ENCODE data around the gene TEX101. TPM values are rescaled to one million over a fixed set of nuclear protein-coding genes. Genes with fewer than 3 reads are reported as not detected.

Gene TEX101
- polyA plus RNA-seq, 1 donor from 2014 or later = not detected

DNA sequence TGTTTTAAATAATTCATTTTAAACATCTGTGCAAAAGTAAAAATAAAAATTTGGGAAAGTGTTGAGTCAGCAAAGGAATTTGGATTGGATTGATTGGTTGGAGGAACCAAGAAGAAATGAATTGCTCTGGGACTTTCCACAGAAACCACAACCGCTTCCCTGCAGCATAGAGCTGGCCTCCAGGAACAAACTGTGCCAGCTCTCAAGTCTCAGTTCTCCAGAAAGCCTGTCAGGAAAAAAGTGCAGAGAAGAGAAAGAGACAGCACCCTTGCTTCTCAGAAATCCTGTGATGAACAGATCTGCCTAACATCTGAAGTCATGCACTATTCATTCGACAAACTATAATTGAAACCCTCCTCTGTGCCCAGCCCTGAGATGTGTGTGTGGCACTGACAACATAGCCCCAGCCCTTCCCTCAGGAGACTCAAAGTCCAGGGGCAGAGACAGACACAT is 35.9 kb downstream of the TEX101 start:
- H3K27me3 Mint-ChIP-seq = peaks cover 1% of the 10 kb centered on the region
- H3K4me3 Mint-ChIP-seq = no peak overlapping the region
- H3K36me3 Mint-ChIP-seq = no peaks in the 10 kb centered on the region
- peaks cover 2 to 7% (median 6%) of the 10 kb centered on the region in 3 donors for H3K4me1 Mint-ChIP-seq
- peaks cover 2 to 6% (median 4%) of the 10 kb centered on the region in 3 donors for H3K9me3 Mint-ChIP-seq
- H3K27ac Mint-ChIP-seq = no peak overlapping the region

DNA sequence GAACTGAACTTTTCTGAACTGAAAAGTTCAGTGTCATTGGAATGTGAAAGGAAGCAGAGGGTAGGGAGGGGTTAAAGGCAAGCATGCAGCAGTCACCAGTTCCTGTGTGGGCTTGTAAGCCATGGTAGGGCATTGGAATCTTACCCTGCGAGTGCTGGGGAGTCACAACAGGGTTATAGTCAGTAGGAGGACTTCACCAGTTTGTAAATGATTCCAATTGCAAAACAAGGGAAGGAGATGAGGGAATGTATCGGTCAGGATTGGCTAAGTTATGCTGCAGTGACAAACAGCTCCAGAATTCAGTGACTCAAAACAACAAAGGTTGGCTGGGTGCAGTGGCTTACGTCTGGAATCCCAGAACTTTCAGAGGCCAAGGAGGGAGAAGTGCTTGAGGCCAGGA is 37.9 kb downstream of the TEX101 start:
- no peaks in the 10 kb centered on the region for H3K36me3 Mint-ChIP-seq
- H3K27me3 Mint-ChIP-seq = peaks cover 4% of the 10 kb centered on the region
- H3K4me1 Mint-ChIP-seq = peaks cover 3 to 8% (median 5%) of the 10 kb centered on the region in 3 donors
- H3K4me3 Mint-ChIP-seq = no peak overlapping the region
- H3K27ac Mint-ChIP-seq = no peak overlapping the region
- H3K9me3 Mint-ChIP-seq = peaks cover 2 to 6% (median 4%) of the 10 kb centered on the region in 3 donors

DNA sequence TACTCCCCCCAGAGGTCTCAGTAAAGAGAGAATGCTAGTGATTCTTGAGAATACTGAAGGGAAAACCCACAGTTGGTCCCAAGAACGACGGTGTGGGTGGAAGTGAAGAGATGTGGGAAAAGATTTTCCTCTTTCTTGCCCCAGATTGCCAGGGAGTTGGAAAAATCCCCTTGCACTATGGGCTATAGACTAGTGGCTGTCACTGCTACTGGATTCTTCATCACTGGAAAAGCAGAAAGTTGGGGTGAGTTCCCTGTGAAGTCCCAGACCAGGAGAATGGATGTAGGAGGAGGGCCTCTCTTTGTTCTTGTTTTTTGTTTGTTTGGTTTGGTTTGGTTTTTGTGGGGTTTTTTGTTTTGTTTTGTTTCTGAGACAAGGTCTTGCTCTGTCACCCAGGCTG is 39.3 kb downstream of the TEX101 start:
- Mint-ChIP-seq H3K27ac (no peak overlapping the region), H3K36me3 (no peaks in the 10 kb centered on the region), H3K27me3 (peaks cover 4% of the 10 kb centered on the region), H3K4me3 (no peak overlapping the region), H3K9me3 (peaks cover 2 to 6% (median 4%) of the 10 kb centered on the region in 3 donors), H3K4me1 (peaks cover 3 to 8% (median 5%) of the 10 kb centered on the region in 3 donors)

DNA sequence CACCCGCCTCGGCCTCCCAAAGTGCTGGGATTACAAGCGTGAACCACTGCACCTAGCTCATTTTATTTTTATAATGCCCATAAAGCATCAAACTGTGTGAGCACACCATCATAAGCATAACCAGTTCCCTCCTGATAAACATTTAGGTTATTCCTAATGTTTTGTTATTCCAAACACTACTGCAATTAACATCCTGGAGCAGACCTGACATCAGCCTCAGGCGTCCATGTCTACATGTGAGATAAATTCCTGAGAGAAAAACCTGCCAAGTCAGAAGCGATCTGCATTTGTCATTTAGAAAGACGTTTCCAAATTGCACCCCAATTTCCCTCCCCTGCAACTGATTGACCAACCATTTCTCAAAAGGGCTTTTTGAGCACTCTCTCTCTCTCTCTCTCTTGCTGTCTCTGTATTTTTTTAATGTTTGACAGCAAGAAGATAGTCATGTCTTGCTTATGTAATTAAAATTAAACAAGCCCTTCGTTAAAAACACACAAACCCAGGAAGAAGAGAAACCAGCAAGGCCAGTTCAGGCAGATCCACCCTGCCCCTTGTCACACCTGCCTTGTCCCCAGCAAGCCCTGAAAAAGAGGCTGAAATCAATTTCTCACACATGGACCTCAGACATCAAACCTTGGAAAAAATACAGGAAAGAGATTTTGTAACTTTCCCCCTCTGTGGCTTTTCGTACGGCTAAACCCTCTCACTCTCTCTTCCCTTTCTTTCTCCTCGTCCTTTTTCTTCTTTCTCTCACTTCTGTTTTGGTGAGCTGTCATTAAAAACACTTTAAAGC is 40.8 kb downstream of the TEX101 start:
- peaks cover 2 to 6% (median 4%) of the 10 kb centered on the region in 3 donors for H3K9me3 Mint-ChIP-seq
- H3K36me3 Mint-ChIP-seq = peaks cover 1% of the 10 kb centered on the region
- H3K27ac Mint-ChIP-seq = no peak overlapping the region
- H3K4me3 Mint-ChIP-seq = no peak overlapping the region
- H3K4me1 Mint-ChIP-seq = peaks cover 3 to 8% (median 5%) of the 10 kb centered on the region in 3 donors
- H3K27me3 Mint-ChIP-seq = peaks cover 4% of the 10 kb centered on the region

DNA sequence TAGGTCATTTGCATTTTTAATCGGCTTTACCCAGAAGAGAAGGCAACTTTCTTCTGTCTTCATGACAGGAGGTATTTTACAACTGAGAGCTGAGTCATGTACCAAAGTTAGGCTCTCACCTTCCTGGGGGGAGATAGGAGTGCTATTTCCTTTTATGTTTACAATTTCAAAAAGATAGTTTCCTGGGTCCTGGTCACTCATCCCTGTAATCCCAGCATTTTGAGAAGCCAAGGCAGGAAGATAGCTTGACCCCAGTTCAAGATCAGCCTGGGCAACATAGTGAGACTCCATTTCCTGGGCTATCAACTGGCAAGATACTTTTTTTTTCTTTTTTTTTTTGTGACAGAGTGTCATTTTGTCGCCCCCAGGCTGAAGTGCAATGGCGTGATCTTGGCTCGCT is 43.1 kb downstream of the TEX101 start:
- H3K9me3 Mint-ChIP-seq = peaks cover 0 to under 1% (median under 1%) of the 10 kb centered on the region in 3 donors
- H3K36me3 Mint-ChIP-seq = peaks cover 1% of the 10 kb centered on the region
- no peak overlapping the region for H3K27ac Mint-ChIP-seq
- peaks cover 4% of the 10 kb centered on the region for H3K27me3 Mint-ChIP-seq
- no peak overlapping the region for H3K4me3 Mint-ChIP-seq
- peaks cover 3 to 8% (median 5%) of the 10 kb centered on the region in 3 donors for H3K4me1 Mint-ChIP-seq

DNA sequence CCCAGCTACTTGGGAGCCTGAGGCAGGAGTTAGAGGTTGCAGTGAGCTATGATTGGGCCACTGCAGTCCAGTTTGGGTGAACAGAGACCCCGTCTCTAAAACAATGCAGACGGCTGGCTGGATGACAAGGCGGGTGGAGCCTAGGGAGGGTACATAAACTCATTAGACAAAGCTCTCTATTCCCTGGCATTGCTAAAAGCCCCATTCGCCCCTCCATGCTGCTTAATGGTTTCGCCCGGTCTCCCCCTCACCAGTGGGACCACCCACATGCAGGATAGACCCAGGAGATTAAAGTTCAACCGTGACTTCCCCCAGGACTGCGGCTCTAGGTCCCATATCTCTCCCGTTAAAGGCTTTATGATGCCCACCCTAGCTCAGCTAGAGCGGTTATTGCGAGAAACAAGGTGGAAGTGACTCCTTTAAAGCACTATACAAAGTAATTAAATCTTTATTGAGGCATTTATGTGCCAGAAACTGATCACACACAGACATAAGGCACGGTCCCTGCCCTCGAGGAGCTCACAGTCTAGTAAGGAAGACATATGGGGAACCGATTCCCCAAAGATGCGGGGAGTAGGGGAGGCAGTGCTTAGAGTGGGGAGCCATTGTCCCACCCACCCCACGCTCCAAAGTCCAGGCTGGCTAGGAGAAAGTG is 45.8 kb downstream of the TEX101 start:
- H3K27ac Mint-ChIP-seq = no peak overlapping the region
- no peak overlapping the region for H3K4me3 Mint-ChIP-seq
- peaks cover 3 to 6% (median 6%) of the 10 kb centered on the region in 3 donors for H3K4me1 Mint-ChIP-seq
- H3K9me3 Mint-ChIP-seq = no peaks in the 10 kb centered on the region
- peaks cover 1% of the 10 kb centered on the region for H3K36me3 Mint-ChIP-seq
- peaks cover 4% of the 10 kb centered on the region for H3K27me3 Mint-ChIP-seq

DNA sequence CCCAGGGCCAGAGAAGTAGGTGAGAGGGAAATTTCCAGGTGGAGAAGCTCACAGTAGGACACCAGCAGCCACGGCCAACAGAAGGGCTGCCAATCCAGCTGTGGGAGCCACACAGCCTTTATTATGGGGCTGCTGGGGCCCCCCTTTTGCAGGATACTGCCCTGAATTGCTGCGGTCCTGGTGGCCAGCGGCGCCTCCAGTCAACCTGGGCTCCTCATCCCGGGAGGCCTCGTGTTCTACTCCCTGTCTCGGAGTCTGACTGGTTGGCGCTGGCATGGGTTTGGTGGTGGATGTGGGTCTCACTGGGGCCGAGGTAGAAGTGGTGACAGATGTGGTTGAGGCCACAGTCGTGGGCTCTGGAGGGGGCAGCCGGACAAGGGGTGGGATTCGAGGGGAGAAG is 46.6 kb downstream of the TEX101 start:
- Mint-ChIP-seq H3K9me3 (no peaks in the 10 kb centered on the region), H3K4me1 (peaks cover 0 to 3% (median 0%) of the 10 kb centered on the region in 3 donors), H3K4me3 (peak overlapping the region in 1 of 4 donors; percentile 45), H3K27ac (no peak overlapping the region), H3K36me3 (peaks cover 1% of the 10 kb centered on the region), H3K27me3 (no peaks in the 10 kb centered on the region)

DNA sequence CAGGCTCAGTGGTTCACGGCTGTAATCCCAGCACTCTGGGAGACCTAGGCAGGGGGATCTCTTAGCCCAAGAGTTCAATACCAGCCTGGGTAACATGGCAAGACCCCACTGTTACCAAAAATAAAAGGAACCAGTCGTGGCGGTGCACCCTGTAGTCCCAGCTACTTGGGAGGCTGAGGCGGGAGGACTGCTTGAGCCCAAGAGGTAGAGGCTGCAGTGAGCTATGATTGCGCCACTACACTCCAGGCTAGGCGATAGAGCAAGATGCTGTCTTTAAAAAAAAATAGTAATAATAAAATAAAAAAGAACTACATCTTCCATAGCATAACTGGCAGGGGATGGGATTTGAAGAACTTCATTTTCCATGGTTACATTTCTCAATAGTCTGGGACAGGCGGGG is 47.7 kb downstream of the TEX101 start:
- H3K27ac Mint-ChIP-seq = peak overlapping the region in 2 of 3 donors; percentile 44 to 64
- no peaks in the 10 kb centered on the region for H3K27me3 Mint-ChIP-seq
- H3K4me3 Mint-ChIP-seq = peak overlapping the region in 2 of 4 donors; percentile 45 to 67
- peaks cover 1% of the 10 kb centered on the region for H3K36me3 Mint-ChIP-seq
- peaks cover 0 to 3% (median 0%) of the 10 kb centered on the region in 3 donors for H3K4me1 Mint-ChIP-seq
- no peaks in the 10 kb centered on the region for H3K9me3 Mint-ChIP-seq

DNA sequence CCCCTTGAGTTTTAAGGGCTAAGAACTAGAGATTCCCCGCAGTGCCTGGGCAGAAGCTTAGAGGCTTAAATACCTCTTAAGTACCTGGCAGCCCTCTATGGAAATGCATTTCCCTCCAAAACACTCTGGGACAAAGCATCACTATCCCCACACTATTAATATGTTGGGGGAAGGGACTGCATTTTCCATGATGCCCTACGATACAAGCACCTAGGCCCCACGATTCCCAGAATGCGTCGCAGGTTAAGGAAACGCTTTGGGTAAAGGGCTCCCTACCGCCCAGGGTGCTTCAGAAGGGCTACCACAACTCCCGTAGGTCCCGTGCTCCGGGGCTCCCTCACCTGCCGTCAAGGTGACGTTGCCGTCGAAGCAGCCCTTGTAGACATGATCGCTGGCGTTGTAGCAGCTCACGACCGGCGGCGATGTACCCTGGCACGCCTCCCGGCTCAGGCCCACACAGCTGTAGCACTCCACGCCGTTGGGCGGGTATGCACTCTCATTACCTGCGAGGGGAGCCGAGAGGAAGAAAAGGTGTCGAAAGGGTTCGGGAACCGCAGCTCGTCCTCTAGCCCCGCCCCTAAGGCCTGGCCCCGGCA is 48.2 kb downstream of the TEX101 start:
- Mint-ChIP-seq H3K27ac (peak overlapping the region in 2 of 3 donors; percentile 77 to 99), H3K9me3 (no peaks in the 10 kb centered on the region), H3K4me3 (peak overlapping the region; percentile 92 to 97 (median 94)), H3K27me3 (no peaks in the 10 kb centered on the region), H3K36me3 (peaks cover 1% of the 10 kb centered on the region), H3K4me1 (peaks cover 0 to 3% (median 0%) of the 10 kb centered on the region in 3 donors)

DNA sequence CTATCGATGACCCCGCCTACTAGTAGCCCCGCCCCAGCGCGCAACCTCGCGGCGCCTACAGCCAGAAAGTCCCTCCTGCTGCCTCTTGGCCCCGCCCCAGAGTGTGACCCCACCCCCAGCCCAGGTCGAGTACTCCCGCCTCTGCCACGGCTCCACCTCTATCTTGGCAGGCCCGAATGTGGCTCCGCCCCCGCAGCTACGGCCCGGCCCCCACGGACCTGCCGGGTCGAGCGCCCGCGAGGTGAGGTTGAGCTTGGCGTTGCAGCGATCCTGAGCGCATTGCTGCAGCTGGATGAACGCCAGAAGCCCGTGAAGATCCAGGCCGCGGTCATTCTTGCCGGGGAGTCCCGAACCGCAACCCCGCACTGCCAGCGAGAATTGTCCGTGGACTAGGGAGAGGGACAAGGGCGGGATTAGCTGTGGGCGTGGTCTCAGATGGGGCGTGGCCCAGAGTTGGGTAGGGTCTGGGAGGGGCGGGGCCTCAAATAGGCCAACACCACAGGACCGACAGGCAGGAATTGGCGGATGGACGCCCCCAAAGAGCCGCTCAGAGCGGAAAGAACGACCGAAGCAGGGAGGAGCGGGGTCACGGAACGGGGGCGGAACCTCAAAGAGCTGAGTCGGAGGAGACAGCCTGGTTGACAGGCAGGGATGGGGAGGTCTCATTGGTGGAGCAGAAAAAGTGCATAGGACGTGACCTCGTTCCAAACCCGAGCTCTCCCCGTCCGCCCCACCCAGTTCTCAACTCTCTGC is 48.9 kb downstream of the TEX101 start:
- H3K27ac Mint-ChIP-seq = peak overlapping the region; percentile 77 to 99 (median 97)
- H3K27me3 Mint-ChIP-seq = no peaks in the 10 kb centered on the region
- H3K9me3 Mint-ChIP-seq = no peaks in the 10 kb centered on the region
- peak overlapping the region; percentile 92 to 97 (median 94) for H3K4me3 Mint-ChIP-seq
- H3K36me3 Mint-ChIP-seq = peaks cover 1% of the 10 kb centered on the region
- H3K4me1 Mint-ChIP-seq = peaks cover 0 to 5% (median 0%) of the 10 kb centered on the region in 3 donors

DNA sequence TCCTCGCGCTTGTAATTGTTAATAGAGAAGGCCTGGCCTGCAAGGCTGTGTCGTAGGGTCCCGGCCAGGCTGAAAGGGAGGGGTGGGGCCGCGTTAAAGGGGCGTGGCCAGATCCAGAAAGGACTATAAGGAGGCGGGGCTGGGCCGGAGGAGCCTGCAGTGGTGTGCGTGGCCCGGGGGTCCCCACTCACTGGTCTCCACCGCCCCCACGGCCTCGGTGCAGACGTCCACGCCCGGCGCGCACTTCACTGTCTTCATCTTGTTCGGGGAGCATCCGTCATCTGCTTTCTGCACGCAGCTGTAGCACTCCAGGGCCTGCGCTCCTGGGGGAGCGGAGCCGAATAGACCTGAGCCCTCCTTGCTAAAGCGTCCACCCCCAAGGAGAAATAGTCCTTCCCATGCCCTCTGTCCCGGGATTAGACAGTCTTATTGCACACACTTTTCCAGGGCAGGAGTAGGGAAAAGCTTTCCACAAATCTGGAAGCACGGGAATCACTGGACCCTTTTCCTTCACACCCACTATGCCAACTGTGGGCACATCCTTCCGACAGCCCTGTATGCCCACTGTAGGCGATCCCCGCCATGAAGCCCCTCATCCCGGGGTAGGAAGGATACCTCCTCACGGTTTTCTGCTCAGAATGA is 49.6 kb downstream of the TEX101 start:
- Mint-ChIP-seq H3K4me3 (peak overlapping the region; percentile 92 to 97 (median 94)), H3K27me3 (no peaks in the 10 kb centered on the region), H3K4me1 (peaks cover 0 to 7% (median 0%) of the 10 kb centered on the region in 3 donors), H3K9me3 (no peaks in the 10 kb centered on the region), H3K36me3 (peaks cover 1% of the 10 kb centered on the region), H3K27ac (peak overlapping the region; percentile 77 to 99 (median 97))

DNA sequence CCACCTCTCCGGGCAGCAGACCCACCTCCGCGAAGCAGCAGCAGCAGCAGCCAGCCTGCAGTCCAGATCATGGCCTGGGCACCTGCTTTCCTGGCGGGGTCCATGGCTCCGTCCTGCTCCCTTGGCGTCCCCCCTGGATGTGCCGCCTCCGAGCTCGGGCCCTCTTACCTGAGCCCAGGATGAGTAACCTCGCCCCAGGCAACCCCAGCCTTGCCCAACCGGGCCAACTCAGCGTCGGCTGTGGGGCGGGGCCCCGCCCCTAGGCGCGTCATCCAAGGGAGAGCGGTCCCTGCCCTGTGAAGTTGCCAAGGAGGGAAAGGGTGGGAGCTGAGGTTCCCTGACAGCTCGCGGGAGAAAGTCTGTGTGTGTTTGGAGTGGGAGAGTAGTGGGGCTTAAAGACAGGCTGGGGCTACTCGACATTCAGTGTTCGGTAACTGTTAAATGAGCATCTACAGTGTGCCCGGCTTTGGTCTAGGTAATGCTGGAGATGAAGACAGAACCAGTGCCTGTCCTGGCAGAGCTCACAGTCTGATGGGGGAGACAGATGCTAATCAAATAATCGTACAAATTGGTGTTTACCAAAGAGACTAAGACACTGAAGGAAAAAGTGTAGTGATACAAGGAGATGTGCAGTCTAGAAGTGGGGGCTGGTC is 50.9 kb downstream of the TEX101 start, which contains the start of gene LYPD3:
LYPD3 (minus strand) TSS at position 141 of the 653 bp plus-strand sequence; CDS start at position 104, 37 bp downstream.
- H3K9me3 Mint-ChIP-seq = no peaks in the 10 kb centered on the region
- H3K4me1 Mint-ChIP-seq = peaks cover 0 to 7% (median 0%) of the 10 kb centered on the region in 3 donors
- peak within 1 kb of the TSS; percentile 27 to 97 (median 92) for H3K4me3 Mint-ChIP-seq
- no peaks in the 10 kb centered on the region for H3K36me3 Mint-ChIP-seq
- peak within 1 kb of the TSS in 2 of 3 donors; percentile 23 to 99 for H3K27ac Mint-ChIP-seq
- no peaks in the 10 kb centered on the region for H3K27me3 Mint-ChIP-seq

DNA sequence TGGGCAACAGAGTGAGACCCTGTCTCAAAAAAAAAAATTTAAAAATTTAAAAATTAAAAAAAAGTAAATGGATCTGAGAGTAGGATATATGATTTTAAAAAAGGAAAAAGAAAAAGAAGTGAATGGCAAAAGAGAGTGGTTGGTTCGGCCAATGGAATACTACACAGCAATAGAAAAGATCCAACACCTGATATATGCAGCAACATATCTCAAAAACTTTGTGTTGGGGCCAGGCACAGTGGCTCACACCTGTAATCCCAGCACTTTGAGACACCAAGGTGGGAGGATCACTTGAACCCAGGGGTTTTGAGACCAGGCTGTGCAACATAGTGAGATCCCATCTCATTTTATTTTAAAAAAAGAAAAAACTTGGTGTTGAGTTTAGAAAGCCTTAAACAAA is 52.1 kb downstream of the TEX101 start:
- H3K9me3 Mint-ChIP-seq = no peaks in the 10 kb centered on the region
- H3K4me1 Mint-ChIP-seq = peaks cover 0 to 7% (median 0%) of the 10 kb centered on the region in 3 donors
- H3K4me3 Mint-ChIP-seq = no peak overlapping the region
- no peaks in the 10 kb centered on the region for H3K27me3 Mint-ChIP-seq
- no peak overlapping the region for H3K27ac Mint-ChIP-seq
- no peaks in the 10 kb centered on the region for H3K36me3 Mint-ChIP-seq

All from IgD-negative memory B cell (primary cell).